Lower leg skin (tissue), 4 donors: ENCODE results near the gene OGFOD2. TPM values are rescaled to one million over a fixed set of nuclear protein-coding genes. Genes with fewer than 3 reads are reported as not detected.

Experiments used
- DNase-seq, 2 donors: peaks; one replicate each; pipeline ENCODE4 v3.0.0-alpha.2; 2019; ENCODE audit warnings: low spot score in 2 of 2
- H3K4me3 ChIP-seq: fragments of 200-600 bp; sonication (generic); 2 replicates; pipeline ENCODE4 v1.5.1; 2017; ENCODE audit warnings: mild to moderate bottlenecking, low read depth; ENCODE audit not compliant: poor library complexity, severe bottlenecking
- POLR2A ChIP-seq, 2 donors: fragments of 450-650 bp; IDR thresholded peaks; one replicate each; pipeline ENCODE4 v1.6.1; 2016 to 2017; ENCODE audit warnings: antibody characterized with exemption in 2 of 2, mild to moderate bottlenecking in 1 of 2, moderate library complexity in 1 of 2
- WGBS, 2 donors: methylation state at CpG; one replicate each; pipeline ENCODE4 v1.1.5; 2018; 5-methylcytosine and 5-hydroxymethylcytosine counted together
- intact Hi-C: fragments of 100-400 bp; cut with DNase I; formaldehyde crosslinking; loops from one replicate; pipeline ENCODE4 v1.15.0; 2023; ENCODE audit warnings: low total_unique reads
- total RNA-seq, 4 donors: library from RNA; depleted of rRNA; stranded (reverse); fragments of >200 nt; gene quantifications; one replicate each; pipeline ENCODE4 v1.1.0, GENCODE V29; 2016
- TF ChIP-seq, protein P1 (sequence below), 3 donors: fragments of 450-650 bp; IDR thresholded peaks; one replicate each; pipeline ENCODE4 v1.5.1; 2016; ENCODE audit warnings: antibody characterized with exemption in 3 of 3, mild to moderate bottlenecking in 3 of 3, moderate library complexity in 2 of 3

The OGFOD2 gene
- total RNA-seq, 4 donors from 2014 or later = 6.6 to 14.1 (median 13.0) TPM

- WGBS, 2 donors = 0% methylated on average over 28 to 33 of the region's 96 CpGs
- TF ChIP-seq, protein P1, sequence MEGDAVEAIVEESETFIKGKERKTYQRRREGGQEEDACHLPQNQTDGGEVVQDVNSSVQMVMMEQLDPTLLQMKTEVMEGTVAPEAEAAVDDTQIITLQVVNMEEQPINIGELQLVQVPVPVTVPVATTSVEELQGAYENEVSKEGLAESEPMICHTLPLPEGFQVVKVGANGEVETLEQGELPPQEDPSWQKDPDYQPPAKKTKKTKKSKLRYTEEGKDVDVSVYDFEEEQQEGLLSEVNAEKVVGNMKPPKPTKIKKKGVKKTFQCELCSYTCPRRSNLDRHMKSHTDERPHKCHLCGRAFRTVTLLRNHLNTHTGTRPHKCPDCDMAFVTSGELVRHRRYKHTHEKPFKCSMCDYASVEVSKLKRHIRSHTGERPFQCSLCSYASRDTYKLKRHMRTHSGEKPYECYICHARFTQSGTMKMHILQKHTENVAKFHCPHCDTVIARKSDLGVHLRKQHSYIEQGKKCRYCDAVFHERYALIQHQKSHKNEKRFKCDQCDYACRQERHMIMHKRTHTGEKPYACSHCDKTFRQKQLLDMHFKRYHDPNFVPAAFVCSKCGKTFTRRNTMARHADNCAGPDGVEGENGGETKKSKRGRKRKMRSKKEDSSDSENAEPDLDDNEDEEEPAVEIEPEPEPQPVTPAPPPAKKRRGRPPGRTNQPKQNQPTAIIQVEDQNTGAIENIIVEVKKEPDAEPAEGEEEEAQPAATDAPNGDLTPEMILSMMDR (IDR thresholded peaks at IDR 0.05) = no peak
- peak in 1 of 2 donors; percentile 40 for TF ChIP-seq POLR2A (IDR thresholded peaks at IDR 0.05)
- intact Hi-C loops = no loop called here
- H3K4me3 ChIP-seq = peak within 1 kb of the TSS; percentile 76
- DNase-seq = peak in 1 of 2 donors; percentile 92
Observed at GRCh38 chr12:122980183-122981035, 5.4 kb downstream of the OGFOD2 start, which contains the start of gene ARL6IP4. TSS of gene ARL6IP4 (plus strand) at chr12:122980681. CDS start at chr12:122981140, 459 bp downstream.

- 0 to 2% methylated on average over 12 to 40 of the region's 40 CpGs for WGBS, 2 donors
- TF ChIP-seq POLR2A (IDR thresholded peaks at IDR 0.05) = no peak
- H3K4me3 ChIP-seq = peak overlapping the region; percentile 76
- intact Hi-C loops = no loop called here
- DNase-seq = no peak
Observed at GRCh38 chr12:122981036-122981471, 6.0 kb downstream of the OGFOD2 start.

- WGBS, 2 donors = 62 to 64% methylated on average over 25 of the region's 25 CpGs
- intact Hi-C loops = no loop called here
- TF ChIP-seq POLR2A (IDR thresholded peaks at IDR 0.05) = no peak
- TF ChIP-seq, protein P1 (IDR thresholded peaks at IDR 0.05) = no peak
- peak overlapping the region; percentile 76 for H3K4me3 ChIP-seq
- no peak for DNase-seq
Observed at GRCh38 chr12:122981587-122982476, 6.8 kb downstream of the OGFOD2 start.

GRCh38 chr12:122982477-122982815 lies 7.4 kb downstream of the OGFOD2 start:
- DNase-seq = no peak
- WGBS, 2 donors = 71 to 78% methylated on average over 10 to 11 of the region's 11 CpGs
- TF ChIP-seq, protein P1 (IDR thresholded peaks at IDR 0.05) = no peak
- TF ChIP-seq POLR2A (IDR thresholded peaks at IDR 0.05) = no peak
- intact Hi-C loops = no loop called here
- H3K4me3 ChIP-seq = no peak overlapping the region

DNA sequence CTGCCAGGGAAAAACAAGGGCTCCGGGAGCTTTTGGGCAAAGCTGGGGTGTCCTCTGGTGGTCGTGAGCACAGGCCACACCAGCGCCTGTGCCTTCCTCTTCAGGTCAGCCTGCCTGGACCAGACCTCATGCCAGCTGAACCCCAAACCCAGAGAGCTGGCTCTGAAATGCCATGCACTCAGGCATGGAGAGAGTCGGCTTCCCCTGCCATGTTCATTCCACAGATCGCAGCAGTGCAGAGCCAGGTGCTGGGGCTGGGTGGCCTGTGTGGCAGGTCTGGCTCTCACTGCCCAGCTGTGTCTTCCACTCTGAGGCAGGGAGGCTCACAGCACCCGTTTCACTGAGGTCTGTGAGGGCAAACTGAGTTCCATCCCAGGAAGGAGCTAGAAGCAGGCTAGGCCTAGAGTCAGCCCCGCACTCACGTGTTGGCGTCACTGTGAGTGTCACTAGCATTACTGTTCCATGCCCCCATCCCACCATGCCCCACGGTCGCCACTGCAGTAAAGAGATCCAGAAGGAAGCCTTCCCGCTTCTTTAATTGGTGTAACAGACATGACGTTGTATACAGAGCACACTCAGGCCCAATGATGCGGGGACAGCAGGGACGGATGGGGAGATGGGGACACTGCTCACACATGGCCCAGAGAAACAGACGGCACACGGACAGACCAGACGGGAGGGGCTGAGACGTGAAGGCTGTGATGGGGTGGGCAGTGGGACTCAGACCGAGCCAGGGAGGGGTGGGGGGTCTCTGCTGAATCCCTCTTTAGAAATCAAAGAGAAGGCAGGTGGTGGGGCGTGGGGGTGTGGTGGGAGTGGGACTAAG lies 8.1 kb downstream of the OGFOD2 start:
- intact Hi-C loops = no loop called here
- 75 to 76% methylated on average over 20 of the region's 21 CpGs for WGBS, 2 donors
- H3K4me3 ChIP-seq = no peak overlapping the region
- TF ChIP-seq POLR2A (IDR thresholded peaks at IDR 0.05) = no peak
- TF ChIP-seq, protein P1 (IDR thresholded peaks at IDR 0.05) = no peak
- no peak for DNase-seq
